ENCODE results near the gene C17orf113.

Gene C17orf113

GRCh38 chr17:42059815-42060214, 9.4 kb upstream of the C17orf113 start:
- ATAC-seq (ENCODE audit: insufficient read depth, low read depth): peak; percentile 62
- Histone ChIP-seq H3K4me2 (ENCODE audit: insufficient read depth, low read length) (no peak overlapping the region), H3K79me2 (ENCODE audit: insufficient read depth, low read length) (no peaks in the 10 kb centered on the region), H3K27ac (ENCODE audit: low read length) (no peak overlapping the region), H4K20me1 (ENCODE audit: insufficient read depth, low read length) (no peaks in the 10 kb centered on the region), H3K4me1 (ENCODE audit: insufficient read depth, low read length) (peaks cover 6% of the 10 kb centered on the region; the same call in 1 of the 2 replicates), H3K9me3 (ENCODE audit: insufficient read depth, low read length, severe bottlenecking) (no peaks in the 10 kb centered on the region), H3K4me3 (ENCODE audit: low read depth in 1 of 2, low read length in 2 of 2) (no peak overlapping the region), H3K36me3 (ENCODE audit: insufficient read depth, low read length) (no peaks in the 10 kb centered on the region), H3K9ac (ENCODE audit: low read depth, low read length) (no peak overlapping the region), H3K27me3 (ENCODE audit: insufficient read depth, low read length, poor library complexity) (no peaks in the 10 kb centered on the region), H2AFZ (ENCODE audit: low read depth, low read length) (0 out of 2 replicates have a peak overlapping the region, but pooled peaks have one; percentile 43)
- TF ChIP-seq CTCF (IDR thresholded peaks at IDR 0.05; ENCODE audit: borderline replicate concordance, extremely low read depth, low read length, poor library complexity, severe bottlenecking) (no peak), EZH2 (IDR thresholded peaks at IDR 0.05; ENCODE audit: borderline replicate concordance, low read depth, low read length, severe bottlenecking) (no peak)
- DNase-seq: peak; percentile 43

- no peaks in the 10 kb centered on the region for H3K36me3 ChIP-seq (ENCODE audit: insufficient read depth, low read length)
- no peaks in the 10 kb centered on the region for H4K20me1 ChIP-seq (ENCODE audit: insufficient read depth, low read length)
- no peaks in the 10 kb centered on the region for H3K79me2 ChIP-seq (ENCODE audit: insufficient read depth, low read length)
- H3K4me3 ChIP-seq (ENCODE audit: low read depth in 1 of 2, low read length in 2 of 2): no peak overlapping the region
- peaks cover 6% of the 10 kb centered on the region; the same call in 1 of the 2 replicates for H3K4me1 ChIP-seq (ENCODE audit: insufficient read depth, low read length)
- DNase-seq (no peak), ATAC-seq (ENCODE audit: insufficient read depth, low read depth) (no peak)
- no peak overlapping the region for H3K4me2 ChIP-seq (ENCODE audit: insufficient read depth, low read length)
- no peak overlapping the region for H2AFZ ChIP-seq (ENCODE audit: low read depth, low read length)
- no peak overlapping the region for H3K9ac ChIP-seq (ENCODE audit: low read depth, low read length)
- no peak for TF ChIP-seq EZH2 (IDR thresholded peaks at IDR 0.05; ENCODE audit: borderline replicate concordance, low read depth, low read length, severe bottlenecking)
- TF ChIP-seq CTCF (IDR thresholded peaks at IDR 0.05; ENCODE audit: borderline replicate concordance, extremely low read depth, low read length, poor library complexity, severe bottlenecking): no peak
- H3K9me3 ChIP-seq (ENCODE audit: insufficient read depth, low read length, severe bottlenecking): no peaks in the 10 kb centered on the region
- no peak overlapping the region for H3K27ac ChIP-seq (ENCODE audit: low read length)
- peaks cover 9% of the 10 kb centered on the region for H3K27me3 ChIP-seq (ENCODE audit: insufficient read depth, low read length, poor library complexity)
Observed at GRCh38 chr17:42058063-42058462, 7.7 kb upstream of the C17orf113 start.

GRCh38 chr17:42056635-42057034, 6.2 kb upstream of the C17orf113 start:
- Histone ChIP-seq H3K4me2 (ENCODE audit: insufficient read depth, low read length) (no peak overlapping the region), H3K27me3 (ENCODE audit: insufficient read depth, low read length, poor library complexity) (peaks cover 9% of the 10 kb centered on the region)
- no peak for ATAC-seq (ENCODE audit: insufficient read depth, low read depth)

More at GRCh38 chr17:42056635-42057034, 6.2 kb upstream of the C17orf113 start:
- peaks cover 6% of the 10 kb centered on the region; the same call in 1 of the 2 replicates for H3K4me1 ChIP-seq (ENCODE audit: insufficient read depth, low read length)
- H4K20me1 ChIP-seq (ENCODE audit: insufficient read depth, low read length): 0 out of 2 replicates have a peak, but pooled peaks cover 3% of the 10 kb centered on the region
- no peaks in the 10 kb centered on the region for H3K36me3 ChIP-seq (ENCODE audit: insufficient read depth, low read length)
- H3K4me3 ChIP-seq (ENCODE audit: low read depth in 1 of 2, low read length in 2 of 2): no peak overlapping the region
- DNase-seq: no peak
- H3K79me2 ChIP-seq (ENCODE audit: insufficient read depth, low read length): no peaks in the 10 kb centered on the region
- no peak overlapping the region for H2AFZ ChIP-seq (ENCODE audit: low read depth, low read length)
- H3K9ac ChIP-seq (ENCODE audit: low read depth, low read length): no peak overlapping the region
- no peak overlapping the region for H3K27ac ChIP-seq (ENCODE audit: low read length)
- no peaks in the 10 kb centered on the region for H3K9me3 ChIP-seq (ENCODE audit: insufficient read depth, low read length, severe bottlenecking)
- TF ChIP-seq CTCF (IDR thresholded peaks at IDR 0.05; ENCODE audit: borderline replicate concordance, extremely low read depth, low read length, poor library complexity, severe bottlenecking) (no peak), EZH2 (IDR thresholded peaks at IDR 0.05; ENCODE audit: borderline replicate concordance, low read depth, low read length, severe bottlenecking) (no peak)
